ENCODE data around the gene GRIA1.

Gene GRIA1

GRCh38 chr5:153490118-153491037 is at the start of gene GRIA1:
Gene GRIA1 (plus strand): TSS chr5:153490670.
- H3K27ac ChIP-seq: no peak within 1 kb of the TSS
- H3K4me3 ChIP-seq: no peak within 1 kb of the TSS

DNA sequence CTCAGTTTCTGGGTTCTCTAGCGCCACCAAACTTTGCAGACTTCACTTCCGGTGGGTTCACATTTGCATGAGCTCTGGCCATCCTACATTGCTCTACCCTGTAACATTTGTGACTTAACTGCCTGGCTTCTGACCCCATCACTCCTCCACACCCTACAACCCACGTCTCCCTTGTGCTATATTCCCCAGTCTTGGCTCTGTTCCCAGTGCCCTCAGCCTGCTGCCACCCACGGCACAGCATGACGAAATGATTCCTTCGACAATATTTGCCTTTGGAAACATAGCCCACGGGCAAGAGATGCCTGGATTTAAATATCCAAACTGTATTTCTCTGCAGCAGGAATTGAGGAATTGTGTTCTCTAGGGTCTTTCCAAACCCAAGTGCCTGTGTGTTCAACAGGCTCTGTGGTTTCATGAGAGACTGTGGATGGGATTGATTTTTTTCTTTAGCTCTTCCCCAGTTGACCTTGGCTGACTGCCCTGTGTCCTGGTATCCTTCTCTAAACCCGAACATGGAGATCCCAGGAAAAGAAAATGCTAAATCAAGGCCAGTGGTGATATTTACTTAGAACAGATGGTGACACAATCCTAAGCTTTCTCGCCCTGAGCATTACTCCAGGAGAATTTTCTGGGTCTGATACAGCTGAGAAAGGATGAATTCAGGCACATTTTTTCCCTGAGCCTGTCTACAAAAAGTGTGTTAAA is 44.4 kb upstream of the GRIA1 start:
- H3K4me3 ChIP-seq: no peak overlapping the region
- no peak overlapping the region for H3K27ac ChIP-seq

GRCh38 chr5:153447534-153447933 is 42.9 kb upstream of the GRIA1 start:
- H3K4me3 ChIP-seq: no peak overlapping the region
- no peak overlapping the region for H3K27ac ChIP-seq

DNA sequence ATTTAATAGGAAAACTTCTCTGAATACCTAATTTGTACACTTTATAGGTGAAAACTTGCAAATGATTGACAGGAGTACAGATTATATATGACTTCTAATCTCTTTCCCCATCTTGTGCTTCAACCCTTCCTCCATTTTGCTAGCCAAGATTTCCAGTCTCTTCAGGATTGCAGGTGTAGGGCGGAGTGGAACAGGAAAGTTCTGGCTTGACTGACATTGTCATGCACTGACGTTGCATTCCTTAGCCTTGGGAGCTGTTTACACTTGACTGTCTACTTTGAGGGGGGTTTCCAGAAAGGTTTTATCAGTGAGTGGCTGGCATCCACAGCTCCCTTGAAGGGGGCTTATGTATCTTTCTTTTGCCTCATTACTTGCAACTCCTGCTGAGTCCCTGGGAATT is 34.1 kb upstream of the GRIA1 start:
- H3K27ac ChIP-seq: no peak overlapping the region
- no peak overlapping the region for H3K4me3 ChIP-seq

GRCh38 chr5:153456993-153457392 is 33.5 kb upstream of the GRIA1 start:
- H3K27ac ChIP-seq: no peak overlapping the region
- H3K4me3 ChIP-seq: no peak overlapping the region

GRCh38 chr5:153458268-153458667 is 32.2 kb upstream of the GRIA1 start:
- Histone ChIP-seq H3K4me3 (no peak overlapping the region), H3K27ac (no peak overlapping the region)

- no peak overlapping the region for H3K27ac ChIP-seq
- H3K4me3 ChIP-seq: no peak overlapping the region
Measured at GRCh38 chr5:153459051-153459743, 31.3 kb upstream of the GRIA1 start.

DNA sequence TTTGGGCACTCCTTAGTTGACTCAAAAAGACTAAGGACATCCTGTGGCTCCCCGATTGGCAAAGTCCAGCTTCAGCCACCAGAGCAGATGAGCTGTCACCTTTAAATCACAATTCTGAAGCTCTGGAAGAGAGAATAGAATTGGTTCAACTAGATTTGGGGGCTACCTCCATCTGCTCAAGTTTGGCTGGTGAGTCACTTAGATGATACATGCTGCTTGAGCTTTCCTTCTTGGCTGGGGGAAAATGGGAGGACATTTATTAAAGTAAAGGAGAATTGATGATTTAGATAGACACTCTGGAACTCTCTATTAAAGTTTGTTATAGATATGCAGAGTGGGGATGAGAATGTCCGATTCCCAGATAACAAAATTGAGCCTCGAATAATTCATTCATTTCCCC is 30.0 kb upstream of the GRIA1 start:
- Histone ChIP-seq H3K4me3 (no peak overlapping the region), H3K27ac (no peak overlapping the region)

DNA sequence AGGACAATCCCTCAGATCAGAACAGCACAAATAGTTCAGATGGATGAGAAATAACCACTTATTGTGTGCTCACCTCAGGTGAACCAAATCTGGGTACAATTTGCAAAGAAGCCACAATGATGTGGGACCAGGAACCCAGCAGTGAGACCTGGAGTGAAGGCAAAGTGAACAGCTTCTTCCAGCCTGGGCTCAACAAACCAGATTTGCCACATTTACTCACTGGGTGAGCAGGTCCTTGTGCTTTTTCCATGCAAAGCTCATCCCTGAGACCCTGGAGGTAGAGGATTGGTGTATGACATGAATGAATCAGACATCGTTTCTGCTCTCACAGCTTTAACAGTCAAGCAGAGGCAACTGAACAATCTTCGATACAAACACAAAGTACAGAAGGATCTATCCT is 29.1 kb upstream of the GRIA1 start:
- Histone ChIP-seq H3K4me3 (no peak overlapping the region), H3K27ac (no peak overlapping the region)

DNA sequence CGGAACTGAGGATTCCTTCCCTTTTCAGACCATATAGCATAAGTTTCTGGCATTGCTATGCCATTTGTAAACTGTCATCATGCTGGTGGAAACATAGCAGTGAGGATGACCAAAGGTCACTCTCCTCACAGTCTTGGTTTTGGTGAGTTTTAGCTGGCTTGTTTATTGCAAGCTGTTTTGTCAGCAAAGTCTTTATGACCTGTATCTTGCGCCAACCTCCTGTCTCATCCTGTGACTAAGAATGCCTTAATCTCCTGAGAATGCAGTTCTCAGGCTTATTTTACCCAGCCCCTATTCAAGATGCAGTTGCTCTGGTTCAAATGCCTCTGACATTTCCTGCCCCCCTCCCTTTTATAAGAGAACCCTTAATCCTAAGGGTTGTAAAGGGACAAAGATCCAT is 26.7 kb upstream of the GRIA1 start:
- no peak overlapping the region for H3K27ac ChIP-seq
- H3K4me3 ChIP-seq: no peak overlapping the region

DNA sequence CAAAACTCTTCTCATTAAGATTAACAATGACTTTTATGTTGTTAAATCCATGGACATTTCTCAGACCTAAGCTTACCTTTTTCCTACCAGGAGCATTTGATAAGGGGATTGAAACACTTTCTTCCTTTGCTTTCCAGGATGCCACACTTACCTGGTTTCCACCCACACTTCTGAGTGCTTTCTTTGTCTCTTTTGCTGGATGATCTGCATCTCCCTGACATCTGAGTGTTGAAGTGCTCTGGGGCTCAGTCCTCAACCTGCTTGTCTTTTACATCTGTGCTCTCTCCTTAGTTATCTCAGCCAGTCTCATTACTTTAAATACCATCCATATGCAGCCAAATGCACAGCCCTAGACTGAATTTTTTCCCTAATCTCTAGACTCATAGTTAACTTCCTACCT is 22.9 kb upstream of the GRIA1 start:
- Histone ChIP-seq H3K27ac (no peak overlapping the region), H3K4me3 (no peak overlapping the region)

- Histone ChIP-seq H3K27ac (no peak overlapping the region), H3K4me3 (no peak overlapping the region)
Measured at GRCh38 chr5:153469423-153469822, 21.0 kb upstream of the GRIA1 start.

GRCh38 chr5:153470736-153471135 is 19.7 kb upstream of the GRIA1 start:
- Histone ChIP-seq H3K27ac (no peak overlapping the region), H3K4me3 (no peak overlapping the region)

- no peak overlapping the region for H3K27ac ChIP-seq
Measured at GRCh38 chr5:153476767-153477166, 13.7 kb upstream of the GRIA1 start.

GRCh38 chr5:153480401-153480800 is 10.1 kb upstream of the GRIA1 start:
- H3K4me3 ChIP-seq: no peak overlapping the region
- H3K27ac ChIP-seq: no peak overlapping the region

More at GRCh38 chr5:153476767-153477166, 13.7 kb upstream of the GRIA1 start:
- no peak overlapping the region for H3K4me3 ChIP-seq

- Histone ChIP-seq H3K27ac (no peak overlapping the region), H3K4me3 (no peak overlapping the region)
Measured at GRCh38 chr5:153483482-153483881, 7.0 kb upstream of the GRIA1 start.

DNA sequence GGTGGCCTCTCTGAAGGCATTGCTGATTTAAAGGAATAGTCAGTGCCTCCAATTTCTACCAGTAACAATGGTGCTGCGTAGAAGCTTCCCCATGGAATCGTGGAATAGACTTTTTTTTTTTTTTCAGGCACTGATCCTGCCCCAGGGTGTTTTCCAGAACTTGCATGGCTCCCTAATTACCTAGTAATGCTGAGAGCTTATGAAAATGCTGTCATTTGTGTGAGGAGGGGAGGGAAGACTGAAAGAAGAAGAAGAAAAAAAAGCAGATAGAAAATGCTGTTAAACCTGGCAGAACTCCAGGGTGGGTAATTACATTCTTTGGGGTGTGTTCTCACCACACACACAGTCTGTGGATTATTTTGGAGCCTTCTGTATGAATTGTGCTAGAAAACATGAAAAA is 4.8 kb upstream of the GRIA1 start:
- H3K4me3 ChIP-seq: no peak overlapping the region
- H3K27ac ChIP-seq: no peak overlapping the region

- H3K4me3 ChIP-seq: no peak overlapping the region
- no peak overlapping the region for H3K27ac ChIP-seq
Measured at GRCh38 chr5:153486771-153487170, 3.7 kb upstream of the GRIA1 start.

DNA sequence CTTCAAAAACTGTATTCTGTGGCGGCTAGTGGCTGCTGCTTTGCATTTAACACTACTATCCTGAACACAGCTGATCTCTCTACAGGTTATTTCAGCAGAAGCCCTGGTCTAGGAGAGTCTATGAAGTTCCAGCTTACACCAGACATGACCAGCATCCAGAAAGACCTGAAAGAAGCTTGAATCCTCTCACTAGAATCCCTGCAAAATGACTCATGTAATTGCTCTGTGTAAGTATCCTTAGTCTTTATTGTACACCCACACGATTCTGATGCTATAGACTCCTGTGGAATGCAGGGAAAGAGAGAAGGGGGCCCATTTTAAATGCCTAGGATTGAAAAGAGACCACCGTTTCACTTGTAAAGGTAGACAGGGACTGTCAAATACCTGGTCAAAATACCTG is 859 bp upstream of the GRIA1 start:
- Histone ChIP-seq H3K4me3 (no peak overlapping the region), H3K27ac (no peak overlapping the region)

- H3K4me3 ChIP-seq: no peak overlapping the region
- H3K27ac ChIP-seq: no peak overlapping the region
Measured at GRCh38 chr5:153491038-153491744, 721 bp downstream of the GRIA1 start.

Measured in skin epidermis (tissue), 12 donors.